GM21423 (cell line): ENCODE data around the gene NPHP4.

ENCODE experiments used
- ATAC-seq: cut with Tn5 transposase; IDR thresholded peaks from one replicate; pipeline ENCODE4 v1.9.1; 2021; ENCODE audit warnings: mild to moderate bottlenecking, moderate library complexity; ENCODE audit not compliant: unreplicated experiment

Gene NPHP4

GRCh38 chr1:5951846-5952410, 40.3 kb downstream of the NPHP4 start:
- no peak for ATAC-seq

GRCh38 chr1:5950994-5951785, 41.0 kb downstream of the NPHP4 start:
- no peak for ATAC-seq

- ATAC-seq, result no peak
Measured at GRCh38 chr1:5950201-5950895, 41.9 kb downstream of the NPHP4 start.

- ATAC-seq, result no peak
Measured at GRCh38 chr1:5949761-5950100, 42.5 kb downstream of the NPHP4 start.

- no peak for ATAC-seq
Measured at GRCh38 chr1:5949085-5949760, 43.0 kb downstream of the NPHP4 start.

GRCh38 chr1:5948681-5949005, 43.6 kb downstream of the NPHP4 start:
- ATAC-seq, result no peak

- no peak for ATAC-seq
Measured at GRCh38 chr1:5947978-5948680, 44.1 kb downstream of the NPHP4 start.

GRCh38 chr1:5947071-5947821, 45.0 kb downstream of the NPHP4 start:
- no peak for ATAC-seq

- ATAC-seq, result no peak
Measured at GRCh38 chr1:5945445-5945844, 46.8 kb downstream of the NPHP4 start.

GRCh38 chr1:5944843-5945167, 47.4 kb downstream of the NPHP4 start:
- ATAC-seq, result no peak

- ATAC-seq, result no peak
Measured at GRCh38 chr1:5944154-5944842, 47.9 kb downstream of the NPHP4 start.

- ATAC-seq, result no peak
Measured at GRCh38 chr1:5943343-5944124, 48.7 kb downstream of the NPHP4 start.

GRCh38 chr1:5941671-5942070, 50.6 kb downstream of the NPHP4 start:
- no peak for ATAC-seq

GRCh38 chr1:5940723-5941407, 51.4 kb downstream of the NPHP4 start:
- no peak for ATAC-seq

GRCh38 chr1:5939271-5940170, 52.7 kb downstream of the NPHP4 start:
- ATAC-seq, result no peak

- ATAC-seq, result no peak
Measured at GRCh38 chr1:5938101-5938646, 54.1 kb downstream of the NPHP4 start.

- no peak for ATAC-seq
Measured at GRCh38 chr1:5937373-5937857, 54.8 kb downstream of the NPHP4 start.
